ENCODE measurements around the gene PODXL2.

PODXL2 gene

DNA sequence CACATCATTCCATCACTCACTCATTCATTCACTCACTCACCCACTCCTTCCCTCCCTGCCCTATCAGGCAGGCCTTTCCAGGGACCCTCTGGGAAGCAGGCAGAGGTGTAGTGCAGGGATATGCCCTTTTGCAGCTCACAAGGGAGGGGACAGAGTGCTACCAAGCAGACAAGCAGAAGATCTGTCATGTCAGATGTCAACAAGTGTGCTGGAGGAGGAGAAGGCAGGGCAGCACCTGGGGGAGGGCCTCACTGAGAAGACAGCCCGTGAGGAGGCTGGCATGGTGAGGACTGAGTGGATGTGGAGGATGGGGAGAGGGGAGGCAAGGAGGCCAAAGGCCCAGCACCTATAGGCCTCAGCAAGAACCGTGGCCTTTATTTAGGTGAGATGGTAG lies 59.0 kb downstream of the PODXL2 start:
- Histone ChIP-seq H3K9ac (ENCODE audit: low read depth, low read length) (no peak overlapping the region), H3K4me2 (ENCODE audit: insufficient read depth, low read length) (no peak overlapping the region), H3K4me1 (ENCODE audit: insufficient read depth, low read length) (no peaks in the 10 kb centered on the region), H3K36me3 (ENCODE audit: insufficient read depth, low read length) (no peaks in the 10 kb centered on the region), H4K20me1 (ENCODE audit: insufficient read depth, low read length) (no peaks in the 10 kb centered on the region), H3K9me3 (ENCODE audit: insufficient read depth, low read length, severe bottlenecking) (no peaks in the 10 kb centered on the region), H3K27ac (ENCODE audit: low read length) (no peak overlapping the region), H3K79me2 (ENCODE audit: insufficient read depth, low read length) (no peaks in the 10 kb centered on the region), H3K27me3 (ENCODE audit: insufficient read depth, low read length, poor library complexity) (no peaks in the 10 kb centered on the region), H3K4me3 (ENCODE audit: low read depth in 1 of 2, low read length in 2 of 2) (no peak overlapping the region), H2AFZ (ENCODE audit: low read depth, low read length) (no peak overlapping the region)
- DNase-seq (no peak), ATAC-seq (ENCODE audit: insufficient read depth, low read depth) (no peak)
- TF ChIP-seq, protein P1, sequence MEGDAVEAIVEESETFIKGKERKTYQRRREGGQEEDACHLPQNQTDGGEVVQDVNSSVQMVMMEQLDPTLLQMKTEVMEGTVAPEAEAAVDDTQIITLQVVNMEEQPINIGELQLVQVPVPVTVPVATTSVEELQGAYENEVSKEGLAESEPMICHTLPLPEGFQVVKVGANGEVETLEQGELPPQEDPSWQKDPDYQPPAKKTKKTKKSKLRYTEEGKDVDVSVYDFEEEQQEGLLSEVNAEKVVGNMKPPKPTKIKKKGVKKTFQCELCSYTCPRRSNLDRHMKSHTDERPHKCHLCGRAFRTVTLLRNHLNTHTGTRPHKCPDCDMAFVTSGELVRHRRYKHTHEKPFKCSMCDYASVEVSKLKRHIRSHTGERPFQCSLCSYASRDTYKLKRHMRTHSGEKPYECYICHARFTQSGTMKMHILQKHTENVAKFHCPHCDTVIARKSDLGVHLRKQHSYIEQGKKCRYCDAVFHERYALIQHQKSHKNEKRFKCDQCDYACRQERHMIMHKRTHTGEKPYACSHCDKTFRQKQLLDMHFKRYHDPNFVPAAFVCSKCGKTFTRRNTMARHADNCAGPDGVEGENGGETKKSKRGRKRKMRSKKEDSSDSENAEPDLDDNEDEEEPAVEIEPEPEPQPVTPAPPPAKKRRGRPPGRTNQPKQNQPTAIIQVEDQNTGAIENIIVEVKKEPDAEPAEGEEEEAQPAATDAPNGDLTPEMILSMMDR (IDR thresholded peaks at IDR 0.05; ENCODE audit: borderline replicate concordance, extremely low read depth, low read length, poor library complexity, severe bottlenecking) = no peak
- no peak for TF ChIP-seq EZH2 (IDR thresholded peaks at IDR 0.05; ENCODE audit: borderline replicate concordance, low read depth, low read length, severe bottlenecking)

DNA sequence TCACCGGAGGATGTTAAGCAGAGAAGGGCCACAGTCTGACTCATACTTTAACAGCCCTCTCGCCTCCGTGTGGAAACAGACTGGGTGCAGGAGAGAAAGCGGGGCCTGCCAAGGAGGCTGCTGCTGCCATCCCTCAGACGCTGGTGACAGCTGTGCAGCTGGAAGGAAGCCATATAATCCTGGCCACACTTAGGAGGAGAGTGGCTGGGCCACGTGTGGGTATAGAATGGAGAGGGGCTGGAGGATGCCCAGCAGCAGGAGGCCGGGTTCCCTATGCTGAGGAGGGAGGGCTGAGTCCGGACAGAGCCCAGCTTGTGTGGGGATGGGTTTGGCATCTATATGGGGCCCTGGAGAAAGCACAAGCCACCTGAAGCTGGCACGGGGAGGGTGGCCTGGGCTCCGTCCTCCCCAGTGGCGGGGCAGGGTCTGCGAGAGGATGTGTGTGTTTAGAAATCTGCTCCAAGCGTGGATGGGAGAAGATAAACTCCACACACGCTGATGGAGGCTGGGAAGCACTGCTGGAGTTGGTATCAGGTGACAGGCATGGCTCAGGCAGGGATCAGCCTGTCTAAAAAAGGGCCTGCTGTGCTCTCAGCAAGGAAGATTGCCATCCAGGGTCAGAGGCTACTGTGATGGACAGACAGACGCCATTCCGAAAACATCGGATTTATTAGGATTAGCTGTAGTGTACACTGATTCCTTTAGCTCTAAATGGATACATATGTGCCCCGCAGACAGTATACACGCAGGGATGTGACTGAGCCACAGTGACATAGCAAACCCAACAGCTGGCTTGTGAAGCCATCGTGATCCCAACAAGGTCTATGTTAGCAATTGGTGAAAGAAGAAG lies 59.7 kb downstream of the PODXL2 start:
- Histone ChIP-seq H3K4me1 (ENCODE audit: insufficient read depth, low read length) (no peaks in the 10 kb centered on the region), H3K27ac (ENCODE audit: low read length) (no peak overlapping the region), H3K4me2 (ENCODE audit: insufficient read depth, low read length) (no peak overlapping the region), H2AFZ (ENCODE audit: low read depth, low read length) (no peak overlapping the region), H3K79me2 (ENCODE audit: insufficient read depth, low read length) (no peaks in the 10 kb centered on the region), H3K4me3 (ENCODE audit: low read depth in 1 of 2, low read length in 2 of 2) (no peak overlapping the region), H3K27me3 (ENCODE audit: insufficient read depth, low read length, poor library complexity) (no peaks in the 10 kb centered on the region), H4K20me1 (ENCODE audit: insufficient read depth, low read length) (no peaks in the 10 kb centered on the region), H3K9me3 (ENCODE audit: insufficient read depth, low read length, severe bottlenecking) (no peaks in the 10 kb centered on the region), H3K36me3 (ENCODE audit: insufficient read depth, low read length) (no peaks in the 10 kb centered on the region), H3K9ac (ENCODE audit: low read depth, low read length) (no peak overlapping the region)
- DNase-seq (no peak), ATAC-seq (ENCODE audit: insufficient read depth, low read depth) (no peak)
- TF ChIP-seq, protein P1 (IDR thresholded peaks at IDR 0.05; ENCODE audit: borderline replicate concordance, extremely low read depth, low read length, poor library complexity, severe bottlenecking) = no peak
- no peak for TF ChIP-seq EZH2 (IDR thresholded peaks at IDR 0.05; ENCODE audit: borderline replicate concordance, low read depth, low read length, severe bottlenecking)

DNA sequence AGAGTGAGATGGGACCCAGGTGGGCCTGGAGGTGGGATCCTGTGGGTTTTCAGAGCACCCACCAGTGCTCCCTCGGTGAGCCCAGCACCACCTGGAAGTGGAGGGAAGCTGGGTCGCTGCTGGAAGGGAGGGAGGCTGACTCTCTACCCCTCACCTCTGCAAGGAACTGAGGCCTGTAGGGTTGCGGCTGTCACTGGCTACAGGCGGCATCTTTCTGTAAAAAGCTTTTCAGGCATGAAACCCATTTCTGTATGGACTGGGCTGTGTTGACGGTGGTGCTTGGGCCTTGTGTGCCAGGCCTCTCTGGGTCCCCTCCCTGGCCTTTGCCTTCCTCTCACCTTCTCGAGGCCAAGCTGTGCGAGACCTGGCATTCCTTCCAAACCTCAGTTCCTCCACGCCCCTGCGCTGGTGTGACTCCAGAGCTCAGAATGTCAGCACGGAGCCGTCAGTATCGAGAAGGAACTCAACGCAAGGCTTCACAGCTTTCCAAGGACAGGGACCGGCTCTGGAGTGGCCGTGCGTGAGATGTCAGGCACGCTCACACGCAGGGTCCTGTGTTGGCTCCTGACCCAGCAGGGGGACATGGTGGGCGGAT lies 60.4 kb downstream of the PODXL2 start:
- Histone ChIP-seq H3K9me3 (ENCODE audit: insufficient read depth, low read length, severe bottlenecking) (no peaks in the 10 kb centered on the region), H3K9ac (ENCODE audit: low read depth, low read length) (no peak overlapping the region), H4K20me1 (ENCODE audit: insufficient read depth, low read length) (no peaks in the 10 kb centered on the region), H3K27me3 (ENCODE audit: insufficient read depth, low read length, poor library complexity) (no peaks in the 10 kb centered on the region), H3K79me2 (ENCODE audit: insufficient read depth, low read length) (no peaks in the 10 kb centered on the region), H3K27ac (ENCODE audit: low read length) (no peak overlapping the region), H2AFZ (ENCODE audit: low read depth, low read length) (no peak overlapping the region), H3K4me2 (ENCODE audit: insufficient read depth, low read length) (no peak overlapping the region), H3K4me3 (ENCODE audit: low read depth in 1 of 2, low read length in 2 of 2) (no peak overlapping the region), H3K36me3 (ENCODE audit: insufficient read depth, low read length) (no peaks in the 10 kb centered on the region), H3K4me1 (ENCODE audit: insufficient read depth, low read length) (no peaks in the 10 kb centered on the region)
- DNase-seq (no peak), ATAC-seq (ENCODE audit: insufficient read depth, low read depth) (no peak)
- TF ChIP-seq EZH2 (IDR thresholded peaks at IDR 0.05; ENCODE audit: borderline replicate concordance, low read depth, low read length, severe bottlenecking) = no peak
- TF ChIP-seq, protein P1 (IDR thresholded peaks at IDR 0.05; ENCODE audit: borderline replicate concordance, extremely low read depth, low read length, poor library complexity, severe bottlenecking) = no peak

Measured in DND-41 (cell line).